Nephron (organoid): ENCODE results near the gene ADAMTS15.

ENCODE experiments used
- H3K27ac Mint-ChIP-seq, 3 experiments: 2 replicates each; pipeline ENCODE4 v1.8.0; 2020; ENCODE audit warnings: mixed read lengths in 3 of 3, mild to moderate bottlenecking in 2 of 3, moderate library complexity in 1 of 3
- H3K27me3 Mint-ChIP-seq: 2 replicates; pipeline ENCODE4 v1.8.0; 2021; ENCODE audit warnings: low read depth, mild to moderate bottlenecking, moderate library complexity, mixed read lengths
- H3K36me3 Mint-ChIP-seq: 2 replicates; pipeline ENCODE4 v1.8.0; 2020; ENCODE audit warnings: low read depth, mixed read lengths
- H3K4me1 Mint-ChIP-seq: 2 replicates; pipeline ENCODE4 v1.8.0; 2020; ENCODE audit warnings: mixed read lengths
- H3K4me3 Mint-ChIP-seq, 3 experiments: 2 replicates each; pipeline ENCODE4 v1.8.0; 2020; ENCODE audit warnings: mild to moderate bottlenecking in 3 of 3, mixed read lengths in 3 of 3, moderate library complexity in 2 of 3
- H3K9me3 Mint-ChIP-seq: 2 replicates; pipeline ENCODE4 v1.8.0; 2020; ENCODE audit warnings: mixed read lengths
- CTCF ChIP-seq, 3 experiments: fragments of 200-600 bp; sonication (generic); IDR thresholded peaks; one replicate each; pipeline ENCODE4 v1.5.0; 2021; ENCODE audit warnings: antibody characterized with exemption in 3 of 3; ENCODE audit not compliant: unreplicated experiment in 3 of 3

The ADAMTS15 gene

GRCh38 chr11:130488848-130489584 lies 40.6 kb downstream of the ADAMTS15 start:
- TF ChIP-seq CTCF (IDR thresholded peaks at IDR 0.05; ENCODE audit: unreplicated experiment in 3 of 3) = no peak
- H3K4me1 Mint-ChIP-seq = peaks cover 5% of the 10 kb centered on the region

GRCh38 chr11:130489716-130490115 lies 41.3 kb downstream of the ADAMTS15 start:
- H3K27me3 Mint-ChIP-seq = no peaks in the 10 kb centered on the region
- peaks cover 3% of the 10 kb centered on the region for H3K36me3 Mint-ChIP-seq
- H3K4me1 Mint-ChIP-seq = peaks cover 5% of the 10 kb centered on the region
- no peaks in the 10 kb centered on the region for H3K9me3 Mint-ChIP-seq
- H3K4me3 Mint-ChIP-seq = no peak overlapping the region
- no peak for TF ChIP-seq CTCF (IDR thresholded peaks at IDR 0.05; ENCODE audit: unreplicated experiment in 3 of 3)
- no peak overlapping the region for H3K27ac Mint-ChIP-seq

More at GRCh38 chr11:130488848-130489584, 40.6 kb downstream of the ADAMTS15 start:
- Mint-ChIP-seq H3K27ac (peak overlapping the region in 1 of 3 experiments; percentile 52), H3K4me3 (no peak overlapping the region), H3K36me3 (peaks cover 5% of the 10 kb centered on the region), H3K27me3 (no peaks in the 10 kb centered on the region), H3K9me3 (peaks cover under 1% of the 10 kb centered on the region)

- Mint-ChIP-seq H3K4me1 (peaks cover 5% of the 10 kb centered on the region), H3K27ac (no peak overlapping the region), H3K9me3 (no peaks in the 10 kb centered on the region), H3K27me3 (no peaks in the 10 kb centered on the region), H3K4me3 (no peak overlapping the region), H3K36me3 (peaks cover 5% of the 10 kb centered on the region)
- TF ChIP-seq CTCF (IDR thresholded peaks at IDR 0.05; ENCODE audit: unreplicated experiment in 3 of 3) = no peak
Observed at GRCh38 chr11:130490682-130491449, 42.4 kb downstream of the ADAMTS15 start.

GRCh38 chr11:130498181-130498580 lies 49.7 kb downstream of the ADAMTS15 start:
- peaks cover 17% of the 10 kb centered on the region for H3K9me3 Mint-ChIP-seq
- H3K4me1 Mint-ChIP-seq = no peaks in the 10 kb centered on the region
- no peak overlapping the region for H3K4me3 Mint-ChIP-seq
- peaks cover 19% of the 10 kb centered on the region for H3K36me3 Mint-ChIP-seq
- no peak overlapping the region for H3K27ac Mint-ChIP-seq
- no peaks in the 10 kb centered on the region for H3K27me3 Mint-ChIP-seq
- no peak for TF ChIP-seq CTCF (IDR thresholded peaks at IDR 0.05; ENCODE audit: unreplicated experiment in 3 of 3)

GRCh38 chr11:130499828-130500227 lies 51.4 kb downstream of the ADAMTS15 start:
- H3K36me3 Mint-ChIP-seq = peaks cover 30% of the 10 kb centered on the region
- H3K9me3 Mint-ChIP-seq = peaks cover 30% of the 10 kb centered on the region
- H3K27me3 Mint-ChIP-seq = no peaks in the 10 kb centered on the region
- H3K27ac Mint-ChIP-seq = no peak overlapping the region
- no peak for TF ChIP-seq CTCF (IDR thresholded peaks at IDR 0.05; ENCODE audit: unreplicated experiment in 3 of 3)
- no peaks in the 10 kb centered on the region for H3K4me1 Mint-ChIP-seq
- no peak overlapping the region for H3K4me3 Mint-ChIP-seq
